Smooth muscle cell (in vitro differentiated cells): ENCODE measurements around the gene RXRA. TPM values are rescaled to one million over a fixed set of nuclear protein-coding genes. Genes with fewer than 3 reads are reported as not detected.
A peak's percentile ranks its signal among the peaks of the same experiment; 100 is the strongest.

Source experiments
- DNase-seq: peaks from one replicate; lab custom pipeline; 2025; ENCODE audit not compliant: unreplicated experiment; lab: John Stamatoyannopoulos, UW
- H2AFZ ChIP-seq: fragments of 200-600 bp; sonication (generic); 2 replicates; pipeline ENCODE4 v1.6.0; 2016; ENCODE audit warnings: antibody characterized with exemption, low read depth, mild to moderate bottlenecking
- H3F3A ChIP-seq: fragments of 200-600 bp; sonication (generic); 2 replicates; pipeline ENCODE4 v1.6.0; 2017; ENCODE audit warnings: antibody characterized with exemption, low read depth
- H3K27ac ChIP-seq: fragments of 200-600 bp; sonication (generic); 2 replicates; pipeline ENCODE4 v1.5.1; 2016; ENCODE audit warnings: low read depth, mild to moderate bottlenecking
- H3K27me3 ChIP-seq: fragments of 200-600 bp; sonication (generic); 2 replicates; pipeline ENCODE4 v1.6.1; 2016; ENCODE audit warnings: low read depth, mild to moderate bottlenecking
- H3K36me3 ChIP-seq: fragments of 200-600 bp; sonication (generic); 2 replicates; pipeline ENCODE4 v1.5.1; 2016; ENCODE audit warnings: low read depth
- H3K4me1 ChIP-seq: fragments of 200-600 bp; sonication (generic); 2 replicates; pipeline ENCODE4 v1.5.1; 2016; ENCODE audit warnings: low read depth
- H3K4me2 ChIP-seq: fragments of 200-600 bp; sonication (generic); 2 replicates; pipeline ENCODE4 v1.6.0; 2016; ENCODE audit warnings: mild to moderate bottlenecking
- H3K4me3 ChIP-seq: fragments of 200-600 bp; sonication (generic); 2 replicates; pipeline ENCODE4 v1.5.1; 2016; ENCODE audit warnings: mild to moderate bottlenecking
- H3K79me2 ChIP-seq: fragments of 200-600 bp; sonication (generic); 2 replicates; pipeline ENCODE4 v1.6.0; 2016; ENCODE audit warnings: low read depth, mild to moderate bottlenecking
- H3K9ac ChIP-seq: fragments of 200-600 bp; sonication (generic); 2 replicates; pipeline ENCODE4 v1.6.0; 2016; ENCODE audit warnings: low read depth
- H3K9me3 ChIP-seq: fragments of 200-600 bp; sonication (generic); replicated peaks from 2 replicates; pipeline ENCODE4 v1.5.1; 2016; ENCODE audit warnings: low read depth
- H4K20me1 ChIP-seq: fragments of 200-600 bp; sonication (generic); 2 replicates; pipeline ENCODE4 v1.6.0; 2016; ENCODE audit warnings: low read depth
- WGBS: methylation state at CpG from one replicate; pipeline ENCODE4 v1.1.7; 2016; ENCODE audit warnings: low lambda C conversion rate; 5-methylcytosine and 5-hydroxymethylcytosine counted together
- polyA plus RNA-seq: library from polyadenylated mRNA; unstranded; fragments of >200 nt; fragmentation: Nextera tagmentation; extraction: Ambion mirVana; gene quantifications from 2 replicates; pipeline ENCODE4 v1.2.1, GENCODE V29; 2016
- total RNA-seq: library from RNA; depleted of rRNA; stranded (reverse); fragments of >200 nt; gene quantifications from 2 replicates; pipeline ENCODE4 v1.2.3, GENCODE V29; 2014
- TF ChIP-seq, protein P1 (sequence below): fragments of 200-600 bp; sonication (generic); IDR thresholded peaks from 2 replicates; pipeline ENCODE4 v1.5.1; 2017; ENCODE audit warnings: borderline replicate concordance, mild to moderate bottlenecking, antibody characterized with exemption; ENCODE audit not compliant: insufficient read depth, poor library complexity, severe bottlenecking

Gene RXRA
- total and polyA plus RNA-seq, 2 experiments from 2014 or later, result 8.9 to 23.1 TPM

DNA sequence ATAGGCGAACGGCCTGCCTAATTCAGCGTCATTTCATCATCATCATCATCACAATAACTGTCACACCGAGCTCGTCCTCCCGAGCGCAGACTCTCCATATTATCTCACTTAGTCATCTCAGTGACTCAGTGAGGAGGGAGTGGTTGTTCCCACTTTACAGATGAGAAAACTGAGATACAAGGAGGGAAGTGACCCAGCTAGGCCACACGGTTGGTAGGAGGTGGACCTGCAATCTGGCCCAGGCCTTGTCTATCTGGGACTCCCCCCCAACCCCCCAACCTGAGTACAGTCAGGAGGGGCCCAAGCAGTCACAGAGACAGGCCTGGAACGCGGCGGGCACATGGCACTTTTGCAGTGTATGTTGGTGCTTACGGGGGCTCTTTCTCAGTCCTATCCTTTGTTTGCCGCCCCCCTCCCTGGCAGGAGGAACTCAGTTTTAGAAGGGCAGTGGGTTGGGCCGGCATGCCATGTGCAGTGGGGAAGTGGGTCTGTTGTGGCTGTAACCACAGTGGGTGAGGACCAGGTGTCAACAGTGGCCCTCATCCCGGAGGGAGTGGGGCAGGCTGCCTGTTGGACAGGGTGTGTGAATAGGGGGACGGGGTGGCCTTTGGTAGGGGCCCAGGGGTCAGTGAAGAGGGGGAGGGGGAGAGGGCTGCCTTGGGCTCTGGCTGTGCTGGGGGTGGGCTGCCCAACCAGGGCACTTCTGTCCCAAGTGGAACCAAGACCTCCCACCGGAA is 1.7 kb upstream of the RXRA start:
- H3K36me3 ChIP-seq, result no peaks in the 10 kb centered on the region
- peaks cover 41% of the 10 kb centered on the region for H3K4me1 ChIP-seq
- WGBS, result 67% methylated on average over 17 of the region's 17 CpGs
- peak overlapping the region; percentile 39 for H3K9ac ChIP-seq
- no peaks in the 10 kb centered on the region for H3K9me3 ChIP-seq
- DNase-seq, result no peak
- H3K27ac ChIP-seq, result peak overlapping the region; percentile 78
- H3K4me3 ChIP-seq, result no peak overlapping the region
- no peaks in the 10 kb centered on the region for H3K27me3 ChIP-seq
- TF ChIP-seq, protein P1, sequence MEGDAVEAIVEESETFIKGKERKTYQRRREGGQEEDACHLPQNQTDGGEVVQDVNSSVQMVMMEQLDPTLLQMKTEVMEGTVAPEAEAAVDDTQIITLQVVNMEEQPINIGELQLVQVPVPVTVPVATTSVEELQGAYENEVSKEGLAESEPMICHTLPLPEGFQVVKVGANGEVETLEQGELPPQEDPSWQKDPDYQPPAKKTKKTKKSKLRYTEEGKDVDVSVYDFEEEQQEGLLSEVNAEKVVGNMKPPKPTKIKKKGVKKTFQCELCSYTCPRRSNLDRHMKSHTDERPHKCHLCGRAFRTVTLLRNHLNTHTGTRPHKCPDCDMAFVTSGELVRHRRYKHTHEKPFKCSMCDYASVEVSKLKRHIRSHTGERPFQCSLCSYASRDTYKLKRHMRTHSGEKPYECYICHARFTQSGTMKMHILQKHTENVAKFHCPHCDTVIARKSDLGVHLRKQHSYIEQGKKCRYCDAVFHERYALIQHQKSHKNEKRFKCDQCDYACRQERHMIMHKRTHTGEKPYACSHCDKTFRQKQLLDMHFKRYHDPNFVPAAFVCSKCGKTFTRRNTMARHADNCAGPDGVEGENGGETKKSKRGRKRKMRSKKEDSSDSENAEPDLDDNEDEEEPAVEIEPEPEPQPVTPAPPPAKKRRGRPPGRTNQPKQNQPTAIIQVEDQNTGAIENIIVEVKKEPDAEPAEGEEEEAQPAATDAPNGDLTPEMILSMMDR, result no peak
- peaks cover 18% of the 10 kb centered on the region for H3F3A ChIP-seq
- peak overlapping the region; percentile 98 for H3K4me2 ChIP-seq
- H2AFZ ChIP-seq, result no peak overlapping the region
- H4K20me1 ChIP-seq, result peaks cover 26% of the 10 kb centered on the region
- peaks cover 27% of the 10 kb centered on the region for H3K79me2 ChIP-seq

DNA sequence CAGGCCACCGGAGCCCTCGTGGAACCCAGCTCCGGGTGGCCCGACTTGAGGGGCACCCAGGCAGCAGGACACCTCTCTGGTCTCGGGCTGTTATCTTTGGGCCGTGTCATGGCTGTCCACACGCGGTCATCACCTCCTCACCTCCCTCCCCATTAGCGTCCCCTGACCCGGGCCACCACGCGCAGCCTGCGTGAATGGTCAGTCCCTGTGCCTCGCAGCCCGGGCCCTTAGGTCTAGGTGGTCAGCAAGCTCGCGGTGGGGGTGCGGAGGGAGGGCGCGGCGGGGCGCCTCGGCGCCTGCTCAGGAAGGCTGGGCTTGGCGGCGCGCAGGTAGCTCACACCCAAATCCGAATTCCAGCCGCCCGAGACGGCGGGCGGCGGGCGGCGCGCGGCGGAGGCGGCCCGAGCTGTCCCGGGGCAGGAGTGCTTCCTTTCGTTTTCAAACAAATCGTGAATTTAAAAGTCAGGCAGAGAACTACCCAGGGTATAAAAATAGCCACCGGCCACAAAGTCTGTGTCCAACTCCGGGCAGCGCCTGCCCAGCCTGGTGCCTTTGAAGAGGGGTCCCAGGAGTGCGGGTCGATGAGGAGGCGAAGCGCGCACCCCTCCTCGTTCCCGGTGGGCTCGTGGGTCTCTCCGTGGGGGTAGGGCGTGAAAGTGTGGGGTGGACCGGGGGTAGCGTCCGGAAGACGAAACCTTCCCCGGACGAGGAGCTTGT is 1.0 kb upstream of the RXRA start:
- Histone ChIP-seq H2AFZ (peak overlapping the region; percentile 56), H3K4me2 (peak overlapping the region; percentile 98), H3K9me3 (no peaks in the 10 kb centered on the region), H3K9ac (peak overlapping the region; percentile 67), H3K27ac (peak overlapping the region; percentile 67), H3K79me2 (peaks cover 35% of the 10 kb centered on the region), H3K4me3 (peak overlapping the region; percentile 59), H3K4me1 (peaks cover 41% of the 10 kb centered on the region), H3K27me3 (no peaks in the 10 kb centered on the region), H4K20me1 (peaks cover 33% of the 10 kb centered on the region), H3F3A (peaks cover 18% of the 10 kb centered on the region), H3K36me3 (no peaks in the 10 kb centered on the region)
- TF ChIP-seq, protein P1, result no peak
- whole genome bisulfite sequencing, result 10% methylated on average over 46 of the region's 63 CpGs
- no peak for DNase-seq

DNA sequence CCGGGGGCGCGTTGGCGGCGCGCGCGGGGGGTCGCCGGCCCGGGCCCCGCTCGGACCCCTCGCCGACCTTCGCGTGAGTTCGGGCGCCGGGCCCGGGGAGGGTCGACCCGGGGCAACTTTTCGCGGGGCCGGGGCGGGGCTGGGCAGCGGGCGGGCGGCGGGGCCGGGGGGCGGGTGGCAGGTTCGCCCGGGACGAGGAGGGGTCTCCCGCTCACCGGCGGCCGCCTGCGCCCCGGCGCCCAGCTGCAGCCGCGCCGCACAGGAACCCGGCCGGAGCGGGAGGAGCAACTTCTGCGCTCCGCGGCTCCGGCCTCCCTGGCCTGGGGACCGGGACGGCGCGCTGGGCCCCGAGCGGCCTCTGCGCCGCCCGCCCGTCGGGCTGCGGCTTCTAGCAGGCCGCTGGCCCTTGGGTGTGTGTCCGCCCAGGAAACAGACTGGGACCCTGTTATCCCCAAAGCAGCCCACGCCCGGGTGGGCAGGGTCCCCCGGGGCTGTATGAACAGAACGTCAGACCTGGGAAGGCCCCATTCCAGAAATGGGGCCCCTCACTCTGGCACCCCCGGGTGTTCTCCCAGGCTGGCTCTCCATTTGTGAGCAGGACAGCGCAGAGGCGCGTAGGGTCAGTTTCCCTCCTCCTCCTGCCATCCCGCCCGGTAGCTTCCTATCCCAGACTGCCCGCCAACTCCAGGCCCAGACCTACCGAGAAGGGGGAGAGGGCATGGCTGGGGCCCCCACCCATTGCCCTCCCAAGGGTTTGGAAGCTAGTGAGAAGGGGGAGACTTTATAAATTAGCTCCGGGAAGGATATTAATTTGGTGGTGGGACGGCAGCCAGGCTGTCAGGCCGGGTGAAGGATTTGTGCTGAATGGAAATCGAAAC is 708 bp downstream of the RXRA start:
- Histone ChIP-seq H3K9me3 (no peaks in the 10 kb centered on the region), H3K27me3 (no peaks in the 10 kb centered on the region), H2AFZ (no peak overlapping the region), H3F3A (peaks cover 18% of the 10 kb centered on the region), H3K36me3 (no peaks in the 10 kb centered on the region), H3K4me3 (peak overlapping the region; percentile 76), H3K27ac (peak overlapping the region; percentile 44), H3K4me2 (peak overlapping the region; percentile 100), H3K4me1 (peaks cover 40% of the 10 kb centered on the region), H4K20me1 (peaks cover 50% of the 10 kb centered on the region), H3K79me2 (peaks cover 52% of the 10 kb centered on the region), H3K9ac (peak overlapping the region; percentile 62)
- DNase-seq, result no peak
- WGBS, result 7% methylated on average over 40 of the region's 83 CpGs
- TF ChIP-seq, protein P1, result no peak
